Measurements from ENCODE around the gene SECISBP2.

GRCh38 chr9:89309608-89310474, 8.5 kb upstream of the SECISBP2 start:
- TF ChIP-seq, protein P1, sequence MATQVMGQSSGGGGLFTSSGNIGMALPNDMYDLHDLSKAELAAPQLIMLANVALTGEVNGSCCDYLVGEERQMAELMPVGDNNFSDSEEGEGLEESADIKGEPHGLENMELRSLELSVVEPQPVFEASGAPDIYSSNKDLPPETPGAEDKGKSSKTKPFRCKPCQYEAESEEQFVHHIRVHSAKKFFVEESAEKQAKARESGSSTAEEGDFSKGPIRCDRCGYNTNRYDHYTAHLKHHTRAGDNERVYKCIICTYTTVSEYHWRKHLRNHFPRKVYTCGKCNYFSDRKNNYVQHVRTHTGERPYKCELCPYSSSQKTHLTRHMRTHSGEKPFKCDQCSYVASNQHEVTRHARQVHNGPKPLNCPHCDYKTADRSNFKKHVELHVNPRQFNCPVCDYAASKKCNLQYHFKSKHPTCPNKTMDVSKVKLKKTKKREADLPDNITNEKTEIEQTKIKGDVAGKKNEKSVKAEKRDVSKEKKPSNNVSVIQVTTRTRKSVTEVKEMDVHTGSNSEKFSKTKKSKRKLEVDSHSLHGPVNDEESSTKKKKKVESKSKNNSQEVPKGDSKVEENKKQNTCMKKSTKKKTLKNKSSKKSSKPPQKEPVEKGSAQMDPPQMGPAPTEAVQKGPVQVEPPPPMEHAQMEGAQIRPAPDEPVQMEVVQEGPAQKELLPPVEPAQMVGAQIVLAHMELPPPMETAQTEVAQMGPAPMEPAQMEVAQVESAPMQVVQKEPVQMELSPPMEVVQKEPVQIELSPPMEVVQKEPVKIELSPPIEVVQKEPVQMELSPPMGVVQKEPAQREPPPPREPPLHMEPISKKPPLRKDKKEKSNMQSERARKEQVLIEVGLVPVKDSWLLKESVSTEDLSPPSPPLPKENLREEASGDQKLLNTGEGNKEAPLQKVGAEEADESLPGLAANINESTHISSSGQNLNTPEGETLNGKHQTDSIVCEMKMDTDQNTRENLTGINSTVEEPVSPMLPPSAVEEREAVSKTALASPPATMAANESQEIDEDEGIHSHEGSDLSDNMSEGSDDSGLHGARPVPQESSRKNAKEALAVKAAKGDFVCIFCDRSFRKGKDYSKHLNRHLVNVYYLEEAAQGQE (IDR thresholded peaks at IDR 0.05; ENCODE audit: unreplicated experiment): no peak
- TF ChIP-seq, protein P2, sequence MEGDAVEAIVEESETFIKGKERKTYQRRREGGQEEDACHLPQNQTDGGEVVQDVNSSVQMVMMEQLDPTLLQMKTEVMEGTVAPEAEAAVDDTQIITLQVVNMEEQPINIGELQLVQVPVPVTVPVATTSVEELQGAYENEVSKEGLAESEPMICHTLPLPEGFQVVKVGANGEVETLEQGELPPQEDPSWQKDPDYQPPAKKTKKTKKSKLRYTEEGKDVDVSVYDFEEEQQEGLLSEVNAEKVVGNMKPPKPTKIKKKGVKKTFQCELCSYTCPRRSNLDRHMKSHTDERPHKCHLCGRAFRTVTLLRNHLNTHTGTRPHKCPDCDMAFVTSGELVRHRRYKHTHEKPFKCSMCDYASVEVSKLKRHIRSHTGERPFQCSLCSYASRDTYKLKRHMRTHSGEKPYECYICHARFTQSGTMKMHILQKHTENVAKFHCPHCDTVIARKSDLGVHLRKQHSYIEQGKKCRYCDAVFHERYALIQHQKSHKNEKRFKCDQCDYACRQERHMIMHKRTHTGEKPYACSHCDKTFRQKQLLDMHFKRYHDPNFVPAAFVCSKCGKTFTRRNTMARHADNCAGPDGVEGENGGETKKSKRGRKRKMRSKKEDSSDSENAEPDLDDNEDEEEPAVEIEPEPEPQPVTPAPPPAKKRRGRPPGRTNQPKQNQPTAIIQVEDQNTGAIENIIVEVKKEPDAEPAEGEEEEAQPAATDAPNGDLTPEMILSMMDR (conservative IDR thresholded peaks at IDR 0.05; ENCODE audit: low read depth in 2 of 2): no peak
- TF ChIP-seq EZH2 (IDR thresholded peaks at IDR 0.05; ENCODE audit: low read depth, unreplicated experiment): no peak
- no peak for TF ChIP-seq POLR2AphosphoS5 (IDR thresholded peaks at IDR 0.05; ENCODE audit: low read depth)
- no peak for TF ChIP-seq ZNF462 (CRISPR knock-in tag; IDR thresholded peaks at IDR 0.05)
- TF ChIP-seq CREB1 (CRISPR knock-in tag; IDR thresholded peaks at IDR 0.05; ENCODE audit: low read depth): no peak
- TF ChIP-seq ETS1 (IDR thresholded peaks at IDR 0.05): no peak
- no peak for TF ChIP-seq ZNF114 (CRISPR knock-in tag; IDR thresholded peaks at IDR 0.05)
- no peak for TF ChIP-seq EZH2phosphoT487 (IDR thresholded peaks at IDR 0.05; ENCODE audit: unreplicated experiment)
- no peak for TF ChIP-seq ZNF331 (CRISPR knock-in tag; IDR thresholded peaks at IDR 0.05; ENCODE audit: low read depth)

Data from GM23338 (cell line).